Putamen (tissue), 1 donor: ENCODE data around the gene GIMAP8.
A peak's percentile ranks its signal among the peaks of the same experiment; 100 is the strongest.
"Not testable (repeated sequence)": the region's sequence is repeated elsewhere in the genome, so short reads cannot be mapped to it uniquely, and the experiment has no call there.

Experiments
- DNase-seq: peaks from one replicate; pipeline ENCODE4 v3.0.0-alpha.2; 2016; ENCODE audit warnings: low spot score

The GIMAP8 gene

GRCh38 chr7:150435390-150436073 is 14.9 kb upstream of the GIMAP8 start:
- DNase-seq: no peak

- no peak for DNase-seq
Observed at GRCh38 chr7:150439967-150440366, 10.5 kb upstream of the GIMAP8 start.

DNA sequence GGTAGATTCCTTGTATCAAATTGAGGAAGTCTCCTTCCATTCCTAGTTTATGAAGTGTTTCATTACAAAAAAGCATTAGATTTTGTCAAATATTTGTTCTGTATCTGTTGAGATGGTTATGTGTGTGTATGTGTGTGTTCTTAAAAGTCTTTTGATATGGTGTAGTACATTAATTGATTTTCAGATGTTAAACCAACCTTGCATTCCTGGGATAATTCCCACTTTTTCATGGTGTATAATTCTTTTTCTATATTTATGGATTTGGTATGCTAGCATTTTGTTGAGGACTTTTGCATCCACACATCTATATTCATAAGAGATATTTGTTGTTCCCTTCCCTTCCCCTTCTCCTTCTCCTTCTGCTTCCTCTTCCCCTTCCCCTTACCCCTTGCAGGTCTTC is 8.9 kb upstream of the GIMAP8 start:
- DNase-seq: no peak

DNA sequence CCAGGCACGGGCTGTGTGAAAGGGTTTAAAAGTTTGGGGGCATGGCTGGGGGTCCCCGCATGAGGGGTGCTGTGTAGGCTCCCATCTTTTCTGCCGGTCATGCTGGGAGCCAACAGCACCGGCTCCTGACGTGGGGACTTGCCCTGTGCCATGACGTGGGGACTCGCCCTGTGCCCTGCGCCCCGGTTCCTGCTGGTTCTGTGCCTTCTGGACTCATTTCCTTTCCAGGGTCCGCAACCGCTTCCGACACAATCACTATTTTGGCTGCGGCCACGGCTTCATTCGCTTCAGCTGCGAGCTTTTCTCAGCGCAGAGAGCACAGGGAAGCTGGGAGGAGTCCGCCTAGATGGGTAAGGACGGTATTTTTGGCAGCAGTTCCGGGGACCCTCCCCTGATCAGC is 7.6 kb upstream of the GIMAP8 start:
- DNase-seq: no peak

DNA sequence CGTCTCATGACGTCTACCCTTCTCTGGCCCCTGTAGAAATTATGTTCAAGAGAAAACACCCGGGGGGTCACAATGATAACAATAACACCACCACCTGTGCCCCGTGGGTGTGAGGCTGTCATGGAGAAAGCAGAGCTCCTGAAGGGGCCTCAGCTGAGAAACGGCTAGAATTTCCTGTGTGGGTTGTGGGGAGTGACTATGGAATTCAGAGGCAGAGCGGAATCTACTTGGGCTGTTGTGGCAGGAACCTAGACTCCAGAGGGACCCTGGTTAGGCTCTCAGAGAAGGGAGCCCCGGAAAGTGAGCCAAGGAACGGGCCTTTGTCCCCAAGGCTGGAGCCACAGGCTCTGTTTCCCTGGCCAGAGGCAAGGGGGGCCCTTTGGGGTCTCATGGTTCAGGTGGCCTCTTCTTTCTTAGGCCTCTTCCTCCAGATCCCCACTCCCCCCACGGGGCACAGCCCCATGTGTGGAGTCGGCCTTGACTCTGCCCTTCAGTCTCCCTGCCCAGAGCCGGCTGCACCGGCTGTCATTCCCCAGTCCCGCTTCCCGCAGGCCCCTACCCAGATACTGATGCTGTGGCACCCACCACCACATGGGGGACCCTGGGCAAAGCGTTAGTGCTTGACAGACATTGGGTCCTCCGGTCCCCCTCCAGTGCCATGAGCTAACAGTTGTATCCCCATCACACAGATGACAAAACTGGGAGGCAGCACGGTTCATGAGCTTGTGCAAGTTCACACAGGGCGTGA is 6.5 kb upstream of the GIMAP8 start:
- DNase-seq: no peak

DNA sequence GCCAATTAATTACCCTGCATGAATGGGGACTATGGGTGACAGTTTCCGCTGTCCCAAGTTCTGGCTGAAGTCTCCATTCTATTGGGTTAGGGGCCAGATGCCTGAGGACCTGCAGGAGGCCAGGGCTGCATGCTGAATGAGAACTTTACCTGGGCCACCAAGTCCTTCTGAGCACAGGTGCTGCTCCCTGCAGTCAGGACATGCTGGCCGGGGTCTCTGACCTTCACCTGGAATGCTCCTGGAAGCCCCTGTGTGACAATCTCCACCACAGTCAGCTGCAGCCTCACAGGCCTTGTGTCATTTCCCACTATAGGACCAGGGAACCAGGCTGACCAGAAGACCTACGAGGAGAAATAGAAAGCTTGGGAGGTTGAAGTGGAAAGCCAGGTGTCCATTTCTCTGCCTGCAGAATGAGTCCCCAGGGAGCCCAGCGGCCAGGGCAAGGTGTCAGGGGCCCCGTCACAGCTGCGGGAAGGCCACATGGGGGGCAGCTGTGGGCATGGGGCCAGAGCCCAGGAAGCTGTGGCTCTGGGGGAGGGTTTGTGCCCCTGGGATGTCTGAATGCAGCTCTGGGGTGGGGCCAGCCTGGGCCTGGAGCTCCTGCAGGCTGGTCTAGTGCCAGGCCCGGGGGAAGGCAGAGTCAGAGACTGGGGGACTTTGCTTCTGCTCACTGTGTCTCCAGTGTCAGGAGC is 5.6 kb upstream of the GIMAP8 start:
- DNase-seq: no peak

- no peak for DNase-seq
Observed at GRCh38 chr7:150446288-150446938, 4.0 kb upstream of the GIMAP8 start.

DNA sequence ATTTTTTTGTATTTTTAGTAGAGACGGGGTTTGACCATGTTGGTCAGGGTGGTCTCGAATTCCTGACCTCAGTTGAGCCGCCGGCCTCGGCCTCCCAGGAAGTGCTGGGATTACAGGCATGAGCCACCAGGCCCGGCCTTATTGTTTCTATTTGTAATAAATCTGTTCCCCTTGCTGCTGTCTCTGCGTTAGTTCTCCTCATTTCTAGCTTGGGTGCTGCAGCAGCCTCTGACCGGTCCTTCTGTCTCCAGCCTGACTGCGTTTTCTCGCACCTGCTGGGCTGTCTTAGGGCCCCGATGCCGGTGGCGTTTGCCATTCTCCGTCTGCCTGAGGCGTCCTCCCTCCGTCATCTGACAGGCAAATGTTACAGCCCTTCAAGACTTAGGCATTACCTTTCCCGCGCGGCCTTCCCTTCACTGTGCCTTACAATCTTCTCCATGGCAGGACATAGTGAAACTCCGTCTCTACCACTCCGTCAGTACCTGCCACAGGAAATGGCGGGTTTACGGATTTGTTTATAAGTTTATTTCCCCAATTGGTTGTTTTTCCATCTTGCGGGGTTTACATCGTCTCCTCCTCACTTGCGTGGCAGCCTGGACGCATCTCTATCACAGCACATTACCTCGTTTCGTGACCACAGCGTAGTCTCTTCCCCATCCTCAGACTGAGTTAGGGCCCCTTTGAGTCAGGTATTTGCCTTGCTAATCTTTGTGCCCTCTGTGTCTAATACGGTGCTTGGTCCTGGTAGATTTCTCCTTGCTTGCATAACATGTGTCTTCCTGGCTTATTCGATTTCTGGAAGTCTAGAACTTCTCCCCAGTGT is 2.3 kb upstream of the GIMAP8 start:
- no peak for DNase-seq

DNA sequence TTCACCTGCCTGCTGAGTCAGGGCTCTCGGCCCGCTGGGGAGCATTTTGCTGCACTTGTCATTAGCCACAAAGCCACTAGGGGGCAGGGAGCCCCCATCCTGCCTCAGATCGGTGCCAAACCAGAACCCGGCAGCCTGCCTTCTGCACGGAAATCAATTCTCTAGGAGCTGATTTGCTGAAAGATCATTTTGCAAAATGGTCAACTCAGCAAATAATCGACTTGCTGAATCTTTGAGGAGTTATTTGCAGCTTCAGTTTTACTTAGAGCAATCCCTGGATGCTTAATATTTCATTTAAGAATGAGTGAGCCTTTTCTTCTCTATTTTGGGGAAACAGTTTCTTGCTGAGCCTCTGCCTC is 1.7 kb upstream of the GIMAP8 start:
- peak; percentile 53 for DNase-seq

GRCh38 chr7:150449206-150449952 is 1.1 kb upstream of the GIMAP8 start:
- no peak for DNase-seq

DNA sequence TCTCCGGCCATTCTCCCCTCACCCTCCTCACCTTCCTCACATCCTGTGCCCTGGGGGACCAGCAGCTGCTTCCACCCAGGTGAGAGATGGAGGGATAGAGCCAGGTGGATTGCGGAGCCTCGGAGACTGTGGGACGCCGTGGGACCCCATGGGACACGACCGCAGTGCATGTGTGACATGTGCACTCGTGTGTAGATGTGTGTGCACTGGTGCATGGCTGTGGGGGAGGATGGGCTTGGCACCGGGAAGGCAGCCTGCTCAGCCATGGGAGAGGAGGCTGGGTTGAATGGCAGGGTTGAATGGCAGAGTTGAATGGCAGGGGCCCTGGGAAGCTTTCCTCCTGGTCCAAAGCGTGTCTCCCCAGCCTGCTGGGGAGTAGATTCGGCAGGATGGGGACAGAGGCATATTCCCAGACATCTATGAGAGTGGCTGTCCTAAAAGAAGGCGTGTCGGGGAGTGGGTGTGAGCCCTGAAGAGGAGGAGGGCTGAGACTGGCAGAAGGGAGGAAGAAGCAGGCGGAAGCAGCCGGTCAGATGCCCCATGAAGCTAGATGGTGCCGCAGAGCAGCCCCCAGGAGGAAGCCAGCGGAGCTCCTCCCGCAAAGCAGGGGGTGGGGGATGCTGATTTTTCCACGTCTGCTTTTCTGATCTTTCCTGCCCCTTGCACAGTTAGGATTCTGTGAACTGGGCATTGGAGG is 815 bp downstream of the GIMAP8 start:
- no peak for DNase-seq

- DNase-seq: no peak
Observed at GRCh38 chr7:150451833-150452461, 1.5 kb downstream of the GIMAP8 start.

DNA sequence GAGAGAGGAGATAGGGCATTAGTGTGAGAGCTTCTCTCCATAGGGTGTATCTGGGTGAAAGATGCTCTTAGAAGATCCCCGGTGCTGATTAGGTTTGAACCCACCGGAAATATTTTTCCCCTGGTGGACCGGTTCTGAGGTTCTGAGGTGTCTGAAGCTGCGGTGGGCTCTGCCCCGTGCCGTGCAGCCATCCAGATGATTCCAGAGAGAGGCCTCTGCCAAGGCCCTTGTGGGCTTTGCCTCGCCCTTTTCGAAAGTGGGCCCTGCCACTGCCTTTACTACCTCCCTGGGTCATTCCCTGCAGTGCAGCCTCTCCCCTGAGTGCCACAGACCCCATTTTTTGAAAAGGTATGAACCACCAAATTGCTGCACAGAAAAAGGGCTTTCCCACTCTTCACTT is 2.8 kb downstream of the GIMAP8 start:
- no peak for DNase-seq

DNA sequence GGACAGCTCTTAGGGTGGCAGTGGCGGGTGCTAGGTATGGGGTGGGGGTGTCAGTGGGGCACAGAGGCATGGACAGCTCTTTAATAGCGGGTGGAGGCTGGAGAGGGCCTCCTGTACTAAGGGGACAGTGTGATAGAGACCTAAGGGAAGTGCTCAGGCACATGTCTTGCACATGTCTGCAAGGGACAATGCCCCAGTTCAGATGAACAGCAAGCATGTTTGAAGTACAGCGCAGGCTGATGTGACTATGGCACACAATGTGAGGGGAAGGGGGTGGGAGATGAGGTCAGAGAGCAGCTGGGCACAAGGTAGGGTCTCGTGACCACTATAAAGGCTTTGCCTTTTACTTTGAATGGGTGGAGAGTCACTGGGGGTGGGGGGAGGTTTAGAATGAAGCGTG is 3.5 kb downstream of the GIMAP8 start:
- no peak for DNase-seq

- not testable (repeated sequence) for DNase-seq
Observed at GRCh38 chr7:150457064-150457463, 6.6 kb downstream of the GIMAP8 start.

DNA sequence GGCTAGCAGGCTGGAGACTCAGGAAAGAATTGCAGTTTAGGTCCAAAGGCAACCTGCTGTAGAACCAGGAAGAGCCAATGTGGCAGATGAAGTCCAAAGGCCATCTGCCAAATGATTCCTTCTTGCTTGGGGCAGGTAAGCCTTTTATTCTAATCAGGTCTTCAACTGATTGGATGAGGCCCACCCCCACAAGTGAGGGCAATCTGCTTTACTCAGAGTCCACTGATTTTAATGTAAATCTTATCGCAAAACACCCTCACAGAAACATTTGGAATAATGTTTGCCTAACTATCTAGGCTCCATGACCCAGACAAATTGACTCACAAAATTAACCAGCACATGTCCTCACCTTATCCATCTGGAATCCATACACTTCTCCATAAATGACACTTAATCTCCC is 7.8 kb downstream of the GIMAP8 start:
- DNase-seq: no peak

- no peak for DNase-seq
Observed at GRCh38 chr7:150458756-150459155, 8.3 kb downstream of the GIMAP8 start.

DNA sequence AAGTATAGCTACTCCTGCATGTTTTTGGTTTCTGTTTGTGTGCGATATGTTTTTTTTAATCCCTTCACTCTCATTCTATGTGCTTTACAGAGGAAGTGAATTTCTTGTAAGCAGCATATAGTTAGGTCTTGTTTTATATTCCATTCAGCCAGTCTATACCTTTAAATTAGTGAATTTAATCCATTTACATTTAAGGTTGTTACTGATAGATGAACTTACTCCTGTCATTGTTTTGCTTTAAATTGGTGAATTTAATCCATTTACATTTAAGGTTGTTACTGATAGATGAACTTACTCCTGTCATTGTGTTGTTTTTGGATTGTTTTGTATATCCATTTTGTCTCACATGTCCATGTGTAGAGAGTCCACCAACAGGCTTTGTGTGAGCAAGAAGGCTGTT is 11.1 kb downstream of the GIMAP8 start:
- DNase-seq: no peak

DNA sequence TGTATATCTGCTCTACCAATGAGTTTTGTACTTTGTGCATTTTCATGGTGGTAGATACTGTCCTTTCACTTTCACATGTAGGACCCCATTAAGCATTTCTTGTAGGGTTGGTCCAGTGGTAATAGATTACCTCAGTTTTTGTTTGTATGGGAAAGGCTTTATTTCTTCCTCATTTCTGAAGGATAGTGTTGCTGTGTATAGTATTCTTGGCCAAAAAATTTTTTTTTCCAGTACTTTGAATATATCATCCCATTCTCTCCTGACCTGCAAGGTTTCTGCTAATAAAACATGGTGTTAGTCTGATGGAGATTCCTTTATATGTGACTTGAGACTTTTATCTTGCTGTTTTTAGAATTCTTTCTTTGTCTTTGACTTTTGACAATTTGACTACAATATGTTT is 12.0 kb downstream of the GIMAP8 start:
- DNase-seq: no peak

DNA sequence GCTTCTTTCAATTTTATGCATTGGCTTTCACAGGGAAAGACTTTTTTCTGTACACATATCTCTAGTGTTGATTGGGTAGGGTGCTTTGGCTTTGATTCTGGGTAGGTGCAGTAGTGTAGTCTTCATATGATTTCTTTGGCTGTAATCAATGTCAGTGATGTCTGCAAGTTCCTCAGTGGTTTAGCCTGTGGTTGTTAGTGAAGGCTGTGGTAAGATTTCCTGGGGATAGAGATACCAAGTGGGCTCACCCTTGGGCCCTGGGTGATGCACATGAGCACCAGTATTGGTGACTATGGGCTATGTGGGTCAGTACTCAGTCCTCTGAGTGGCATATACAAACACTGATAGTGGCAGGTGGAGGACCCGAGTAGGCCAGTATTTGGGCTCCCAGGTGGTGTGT is 13.0 kb downstream of the GIMAP8 start:
- no peak for DNase-seq
